22Rv1 (cell line): ENCODE data around the gene SYCE1L.

Experiments used
- CTCF ChIP-seq: fragments of 450-650 bp; IDR thresholded peaks from 2 replicates; pipeline ENCODE4 v1.5.1; 2017; ENCODE audit warnings: mild to moderate bottlenecking
- ZFX ChIP-seq: fragments of 450-650 bp; IDR thresholded peaks from 2 replicates; pipeline ENCODE4 v1.6.1; 2017; ENCODE audit warnings: antibody characterized with exemption, borderline replicate concordance

- no peak for TF ChIP-seq CTCF
- no peak for TF ChIP-seq ZFX
Measured at GRCh38 chr16:77194295-77195231, 4.6 kb upstream of the SYCE1L start.
